Activated CD4-positive, alpha-beta T cell treated with anti-CD3 and anti-CD28 coated beads, Interleukin-2, amount 50 U/mL, for 1 hour (primary cell): ENCODE measurements around the gene AP5Z1.

Source experiments
- DNase-seq: peaks from one replicate; pipeline ENCODE4 v3.0.0-alpha.2; 2020

The AP5Z1 gene

DNA sequence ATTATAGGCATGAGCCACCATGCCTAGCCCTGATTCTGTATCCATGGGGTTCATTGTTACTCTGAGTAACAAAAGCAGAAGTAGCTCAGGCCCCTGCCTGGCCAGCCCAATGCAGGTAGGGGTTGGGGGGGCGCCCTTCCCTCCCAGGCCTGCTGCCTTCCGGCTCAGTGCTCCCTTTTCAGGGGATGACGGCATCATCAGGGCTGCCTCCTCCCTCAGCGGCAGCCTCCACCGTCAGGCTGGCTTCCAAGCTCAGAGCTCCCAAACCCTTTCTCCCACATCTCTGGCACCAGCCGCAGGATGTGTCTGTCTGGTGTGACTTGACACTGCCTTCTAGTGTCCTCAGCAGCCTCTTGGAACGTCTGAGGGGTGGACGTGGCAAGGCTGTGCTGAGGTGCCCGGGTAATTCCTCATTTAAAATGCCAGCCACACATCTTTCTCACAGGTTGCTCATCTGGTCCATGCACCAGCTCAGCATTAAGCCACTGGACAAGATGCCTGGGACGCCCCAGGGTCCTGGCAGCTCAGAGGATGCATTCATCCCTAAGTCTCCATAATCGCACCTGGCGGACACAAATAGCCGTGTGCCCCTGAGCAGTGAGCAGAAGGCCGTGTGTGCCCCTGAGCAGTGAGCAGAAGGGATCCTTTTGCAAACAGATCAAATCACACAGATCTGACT lies 48.2 kb downstream of the AP5Z1 start:
- DNase-seq: no peak

DNA sequence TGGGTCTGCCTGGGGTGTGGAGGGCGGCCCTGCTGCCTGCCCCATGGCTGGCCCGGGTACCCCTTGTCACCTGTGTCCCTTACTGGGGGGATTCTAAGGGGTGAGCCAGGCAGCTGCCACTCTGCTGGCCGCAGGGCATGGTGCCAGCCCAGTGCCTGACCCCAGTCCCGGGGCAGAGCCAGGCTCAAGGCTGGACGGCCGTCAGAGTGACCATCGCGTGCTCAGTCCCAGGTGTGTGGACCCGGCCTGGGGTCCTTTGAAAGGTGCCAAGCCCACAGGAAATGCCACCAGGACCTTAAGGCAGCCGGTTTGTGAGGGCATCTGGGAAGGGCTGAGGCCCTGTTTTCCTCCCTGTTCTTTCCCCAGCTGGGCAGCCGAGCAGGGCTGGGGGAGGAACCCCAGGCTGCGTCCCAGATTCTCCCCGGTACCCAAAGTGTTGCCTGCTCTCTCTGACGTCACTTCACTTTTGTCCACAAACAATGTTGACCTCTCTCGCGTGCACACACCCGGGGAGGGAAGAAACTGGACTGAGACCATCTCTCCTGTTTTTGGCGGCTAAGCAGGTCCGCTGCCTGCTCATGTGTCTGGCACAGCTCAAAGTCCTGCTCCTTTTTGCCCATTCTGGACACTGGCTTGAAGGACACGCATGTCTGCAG lies 48.8 kb downstream of the AP5Z1 start:
- no peak for DNase-seq

DNA sequence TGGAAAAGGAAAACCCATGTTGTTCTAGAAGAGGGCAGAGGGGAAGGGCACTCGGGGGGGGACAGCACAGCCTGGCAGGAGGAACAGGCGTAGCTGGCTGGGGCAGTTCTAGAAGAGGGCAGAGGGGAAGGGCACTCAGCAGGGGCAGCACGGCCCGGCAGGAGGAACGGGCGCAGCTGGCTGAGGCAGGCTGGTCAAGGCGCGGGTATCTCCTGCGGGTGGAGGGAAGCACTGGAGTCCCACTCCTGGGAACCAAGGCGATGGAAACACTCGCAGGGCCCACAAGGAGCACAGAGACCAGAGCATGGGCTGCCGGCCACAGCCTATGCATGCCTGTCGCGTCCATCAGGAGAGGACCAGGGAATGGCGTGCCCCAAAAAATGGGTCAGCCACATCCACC lies 49.7 kb downstream of the AP5Z1 start:
- DNase-seq: no peak

DNA sequence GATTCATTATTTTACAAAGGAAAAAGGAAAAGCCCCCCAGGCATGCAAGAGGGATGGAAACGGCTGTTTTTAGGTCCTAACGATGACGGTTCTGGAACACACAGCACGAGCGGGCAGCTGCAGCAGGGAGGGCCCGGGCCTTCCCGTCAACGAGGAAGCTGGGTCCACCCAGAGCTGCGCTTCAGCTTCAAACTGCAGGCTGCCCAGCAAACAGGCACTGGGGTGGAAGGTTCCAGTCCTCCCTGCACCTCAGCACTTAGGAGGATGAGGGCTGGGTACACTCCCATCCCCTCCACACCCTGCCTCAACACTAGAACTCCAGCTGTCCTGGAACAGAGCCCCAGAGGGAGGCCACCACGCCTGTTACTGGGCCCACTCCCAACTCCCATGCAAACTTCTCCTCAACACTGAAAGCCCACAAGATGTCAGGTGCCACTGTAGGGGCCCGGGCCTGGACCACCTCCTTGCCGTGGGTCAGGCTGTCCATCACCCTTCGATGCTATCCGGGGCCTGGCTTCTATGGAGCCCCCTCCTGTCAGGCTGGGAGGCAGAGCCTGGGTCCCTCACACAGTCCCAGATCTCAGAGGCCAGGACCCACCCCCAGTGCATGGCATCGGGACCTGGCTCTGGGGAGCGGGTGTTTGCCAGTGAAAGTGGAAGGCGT lies 53.4 kb downstream of the AP5Z1 start:
- no peak for DNase-seq

DNA sequence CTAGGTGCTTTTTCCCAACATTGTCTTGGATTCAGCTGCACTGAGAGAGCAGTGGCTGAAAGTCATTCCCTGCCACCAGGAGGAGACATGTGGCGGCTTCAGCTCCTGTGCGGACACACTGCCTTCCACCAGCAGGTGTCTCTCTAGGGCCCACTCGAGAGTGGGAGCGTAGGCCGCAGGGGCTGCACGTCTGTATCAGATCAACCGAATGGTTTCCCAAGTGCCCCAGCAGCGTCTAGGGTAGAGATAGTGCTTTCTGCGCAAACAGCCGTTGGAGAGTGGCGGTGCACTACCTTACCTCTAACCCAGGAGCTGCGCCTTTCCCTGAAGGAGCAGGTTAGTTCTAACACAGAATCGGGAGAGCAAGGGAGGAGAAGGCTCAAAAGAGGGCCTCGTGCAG lies 54.8 kb downstream of the AP5Z1 start:
- peak; percentile 40 for DNase-seq

DNA sequence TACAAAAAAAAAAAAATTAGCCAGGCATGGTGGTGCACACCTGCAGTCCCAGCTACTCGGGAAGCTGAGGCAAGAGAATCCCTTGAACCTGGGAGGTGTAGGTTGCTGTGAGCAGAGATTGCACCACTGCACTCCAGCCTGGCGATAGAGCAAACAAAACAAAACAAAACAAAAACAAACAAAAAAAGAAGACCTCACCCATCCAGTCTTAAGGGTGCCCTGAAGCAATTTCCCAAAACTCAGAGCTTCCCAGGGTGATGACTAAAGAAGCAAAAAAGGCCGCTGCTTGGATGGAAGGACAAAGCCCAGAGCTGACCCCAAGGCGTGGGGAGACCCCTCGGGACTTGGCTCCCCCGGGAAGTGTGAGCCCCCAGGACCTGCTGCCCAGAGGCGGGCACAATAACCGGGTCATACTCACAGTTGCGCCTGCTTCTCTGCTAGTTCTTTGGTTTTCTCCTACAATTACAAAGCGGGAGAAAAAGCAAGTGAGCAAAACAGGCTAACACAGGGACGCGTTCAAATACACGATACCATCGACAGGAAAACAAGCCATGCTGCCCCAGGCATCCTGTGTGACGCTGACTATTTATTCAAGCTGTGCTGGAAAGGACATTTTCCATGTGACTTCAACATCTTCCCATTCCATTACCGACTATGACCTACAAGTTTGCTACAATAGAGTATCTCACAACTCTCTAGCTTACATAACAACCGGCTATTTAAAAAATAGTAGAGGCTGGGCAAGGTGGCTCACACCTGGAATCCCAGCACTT lies 56.5 kb downstream of the AP5Z1 start:
- DNase-seq: no peak

DNA sequence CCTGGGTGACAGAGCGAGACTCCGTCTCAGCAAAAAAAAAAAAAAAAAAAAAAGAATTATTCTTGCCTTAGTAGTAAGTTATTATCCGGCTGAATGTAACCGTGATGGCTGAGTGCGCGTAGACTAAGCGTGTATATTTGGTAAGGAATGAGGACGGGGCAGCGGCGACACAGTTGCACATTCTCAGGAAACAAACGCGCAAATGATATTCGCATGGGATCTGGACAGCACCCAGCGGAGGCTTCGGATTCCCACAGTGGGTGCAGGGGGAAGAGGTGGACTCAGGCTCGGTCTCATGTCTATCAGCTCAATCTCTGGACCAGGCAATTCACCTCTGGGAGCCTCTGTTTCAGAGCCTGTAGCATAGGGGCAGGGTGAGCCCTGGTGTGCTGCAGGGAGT lies 57.3 kb downstream of the AP5Z1 start:
- no peak for DNase-seq

DNA sequence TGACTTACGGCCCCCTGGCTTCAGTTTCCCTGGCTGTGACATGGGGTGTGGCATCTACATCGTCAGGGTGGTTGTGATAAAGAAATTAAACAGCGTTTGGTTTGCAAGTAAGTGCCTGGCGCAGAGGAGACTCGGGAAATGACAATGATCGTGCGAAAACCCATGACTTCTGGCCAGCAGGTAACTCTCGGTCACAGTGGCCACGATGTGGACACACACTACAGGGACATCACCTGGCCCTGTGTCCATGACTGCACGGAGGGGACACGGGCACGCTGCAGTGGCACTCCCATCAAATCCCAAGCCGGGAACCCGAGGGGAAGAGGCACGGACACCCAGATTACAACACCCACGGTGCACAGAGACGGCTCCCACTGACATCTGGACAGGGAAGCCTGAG lies 57.8 kb downstream of the AP5Z1 start:
- no peak for DNase-seq

DNA sequence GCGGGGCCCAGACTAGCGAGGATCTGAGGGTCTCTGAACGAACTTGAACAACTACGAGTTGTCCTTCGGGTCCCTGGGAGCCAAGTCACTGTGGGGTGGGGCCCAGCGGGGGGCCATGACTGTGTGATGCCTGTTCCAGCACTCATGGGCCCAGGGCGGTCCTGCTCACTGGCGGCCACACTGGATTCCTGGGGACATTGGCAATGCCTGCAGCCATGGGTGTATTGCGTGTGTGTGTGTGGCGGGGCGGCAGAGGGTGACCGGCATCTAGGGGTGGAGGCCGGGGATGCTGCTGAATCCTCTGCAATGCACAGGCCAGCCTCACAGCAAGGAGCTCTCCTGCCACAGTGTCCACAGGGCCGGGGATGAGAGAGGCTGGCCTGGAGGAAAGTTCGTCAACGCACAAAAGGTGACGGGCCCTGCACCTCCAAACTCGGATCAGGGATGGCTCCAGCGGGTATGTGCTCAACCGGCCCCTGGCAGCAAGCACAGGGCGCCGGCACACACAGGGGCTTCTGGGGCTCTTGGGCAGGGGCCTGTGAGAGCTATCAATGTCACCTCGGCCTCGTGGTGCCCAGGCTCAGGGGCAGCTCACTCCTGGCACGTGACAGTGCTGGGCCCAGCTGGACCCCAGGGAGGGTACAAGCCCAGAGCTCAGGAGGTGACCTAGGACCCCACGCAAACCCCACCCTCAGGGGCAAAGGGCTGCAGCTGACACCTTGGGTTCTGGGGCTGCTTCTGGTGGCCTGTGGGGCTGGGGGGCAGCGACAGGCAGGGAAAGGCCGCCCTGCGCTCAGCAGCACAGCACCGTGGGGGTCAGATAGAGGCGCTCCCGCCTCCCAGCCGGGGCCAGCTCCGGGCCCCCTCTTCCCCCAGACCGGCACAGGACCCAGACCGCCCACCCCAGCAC lies 58.5 kb downstream of the AP5Z1 start:
- DNase-seq: no peak

DNA sequence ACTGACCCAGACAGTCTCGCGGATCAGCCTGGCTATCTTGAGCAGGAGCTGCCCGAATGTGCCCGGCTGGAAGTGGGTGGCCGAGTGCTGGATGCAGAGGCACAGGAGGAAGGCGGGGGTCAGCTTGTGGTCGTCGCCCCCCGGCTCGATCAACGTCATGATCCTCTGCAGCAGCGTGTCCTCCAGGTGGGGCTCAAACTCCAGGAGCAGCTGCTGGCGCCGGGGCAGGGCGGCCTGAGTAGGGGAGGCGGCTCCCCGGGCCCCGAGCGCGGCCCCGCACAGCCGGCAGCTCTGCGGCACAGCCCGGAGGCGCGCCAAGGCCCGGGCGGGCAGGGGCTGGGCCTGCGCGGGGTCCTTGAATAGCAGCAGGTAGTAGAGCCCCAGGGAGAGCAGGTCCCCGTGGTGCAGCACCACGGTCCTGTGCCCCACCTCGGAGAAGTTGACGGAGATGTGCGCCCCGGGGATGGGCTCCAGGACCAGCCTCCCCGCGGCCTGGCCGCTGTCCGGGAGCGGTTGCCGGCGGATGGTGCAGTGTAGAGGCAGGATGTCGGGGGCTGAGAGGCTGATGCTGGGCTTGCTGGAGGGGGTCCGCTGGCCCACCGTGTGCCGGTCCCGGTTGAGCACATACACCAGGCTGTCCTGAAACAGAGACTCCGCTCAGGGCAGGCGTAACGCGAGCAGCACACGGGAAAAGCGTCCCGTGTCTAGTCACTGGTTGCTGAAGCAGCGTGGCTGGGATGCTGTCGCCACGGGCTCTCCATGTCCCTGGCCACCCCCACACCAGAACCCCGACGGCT lies 59.4 kb downstream of the AP5Z1 start:
- DNase-seq: no peak

DNA sequence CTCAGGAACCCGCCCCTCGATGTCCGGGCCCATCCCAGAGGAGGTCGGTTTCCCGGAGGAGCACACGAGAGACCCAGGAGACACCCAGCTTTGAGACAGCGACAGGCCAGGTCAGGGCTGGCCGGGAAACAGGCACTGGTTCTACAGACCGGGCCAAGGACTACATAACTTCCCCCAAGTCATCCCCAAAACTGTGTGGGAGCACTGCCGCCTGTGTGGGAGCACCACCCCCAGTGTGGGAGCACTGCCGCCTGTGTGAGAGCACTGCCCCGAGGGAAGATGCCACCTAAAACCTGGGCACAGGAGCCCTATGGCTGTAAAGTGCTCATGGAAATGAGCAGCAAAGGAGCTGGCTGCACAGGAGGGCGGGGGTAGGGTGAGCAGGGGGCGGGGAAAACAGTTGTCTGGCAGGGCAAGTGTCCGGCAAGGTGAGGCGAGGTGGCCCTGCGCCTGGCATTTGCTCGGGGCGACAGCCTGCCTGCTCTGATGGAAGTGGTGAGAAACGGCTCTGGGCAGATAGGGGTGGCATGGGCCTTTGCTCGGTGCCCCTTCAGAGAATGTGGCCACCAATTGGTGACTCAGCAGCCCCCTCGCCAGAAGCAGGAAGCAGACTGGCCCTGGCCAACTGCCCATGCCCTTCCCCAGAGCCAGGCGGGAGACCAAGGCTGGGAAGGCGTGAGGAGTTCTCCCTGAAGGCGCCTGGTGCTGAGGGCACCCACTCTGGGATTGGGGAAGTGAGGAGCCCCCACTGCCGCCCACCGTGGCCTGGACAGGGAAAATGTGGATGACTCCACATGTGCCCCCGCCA lies 60.2 kb downstream of the AP5Z1 start:
- no peak for DNase-seq

DNA sequence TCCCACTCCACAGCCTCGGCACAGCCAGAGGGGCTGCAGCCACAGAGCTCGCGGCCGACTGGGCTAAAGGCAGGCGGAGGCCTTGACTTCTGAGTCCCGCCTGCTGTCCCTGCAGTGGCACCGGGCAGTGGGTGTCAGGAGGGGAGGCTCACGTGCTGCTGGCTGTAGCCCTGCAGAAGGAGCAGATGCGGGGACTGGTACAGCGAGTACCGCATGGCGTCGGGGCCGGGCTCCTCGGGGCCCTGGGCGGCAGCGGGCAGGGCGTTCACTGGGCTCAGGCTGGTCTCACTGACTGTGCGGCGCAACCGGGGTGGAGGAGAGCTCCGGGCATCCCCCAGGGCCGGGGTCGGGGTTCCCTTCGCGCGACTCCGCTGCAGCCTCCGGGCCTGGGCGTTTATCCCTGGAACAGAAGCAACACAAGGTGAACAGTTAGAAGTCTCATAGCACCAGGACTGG lies 60.8 kb downstream of the AP5Z1 start:
- no peak for DNase-seq

DNA sequence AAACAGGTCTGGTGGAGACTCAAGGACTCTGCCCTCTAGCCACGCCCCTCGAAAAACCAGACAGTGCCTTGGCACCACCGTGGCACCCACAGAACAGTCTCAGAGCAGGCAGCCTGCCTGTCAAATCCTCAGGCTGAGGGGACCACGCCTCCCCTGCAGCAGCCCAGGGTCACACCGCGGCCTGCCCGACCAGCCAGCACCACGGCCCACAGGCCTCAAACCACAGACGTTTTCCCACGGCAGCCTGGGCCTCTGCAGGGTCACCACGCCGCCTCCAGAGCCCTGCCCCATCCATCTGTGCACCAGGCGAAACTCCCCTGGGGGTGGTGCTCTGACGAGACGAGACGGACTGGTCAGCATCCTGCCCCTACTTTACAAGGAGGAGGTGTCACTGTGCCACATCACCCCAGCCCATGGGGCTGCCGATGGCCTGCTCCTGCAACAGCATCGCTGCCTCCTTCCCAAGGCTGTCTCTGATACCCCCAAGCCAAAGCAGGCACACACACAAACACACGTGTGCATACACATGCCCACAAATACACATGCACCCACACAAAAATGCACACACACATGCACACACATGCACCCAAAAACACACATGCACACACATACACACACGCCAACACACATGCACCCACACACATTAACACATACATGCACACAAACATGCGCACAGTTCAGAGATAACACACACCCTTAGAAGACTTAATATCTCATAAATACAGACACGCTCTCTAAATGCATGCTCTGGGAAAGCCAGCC lies 61.8 kb downstream of the AP5Z1 start:
- DNase-seq: no peak

DNA sequence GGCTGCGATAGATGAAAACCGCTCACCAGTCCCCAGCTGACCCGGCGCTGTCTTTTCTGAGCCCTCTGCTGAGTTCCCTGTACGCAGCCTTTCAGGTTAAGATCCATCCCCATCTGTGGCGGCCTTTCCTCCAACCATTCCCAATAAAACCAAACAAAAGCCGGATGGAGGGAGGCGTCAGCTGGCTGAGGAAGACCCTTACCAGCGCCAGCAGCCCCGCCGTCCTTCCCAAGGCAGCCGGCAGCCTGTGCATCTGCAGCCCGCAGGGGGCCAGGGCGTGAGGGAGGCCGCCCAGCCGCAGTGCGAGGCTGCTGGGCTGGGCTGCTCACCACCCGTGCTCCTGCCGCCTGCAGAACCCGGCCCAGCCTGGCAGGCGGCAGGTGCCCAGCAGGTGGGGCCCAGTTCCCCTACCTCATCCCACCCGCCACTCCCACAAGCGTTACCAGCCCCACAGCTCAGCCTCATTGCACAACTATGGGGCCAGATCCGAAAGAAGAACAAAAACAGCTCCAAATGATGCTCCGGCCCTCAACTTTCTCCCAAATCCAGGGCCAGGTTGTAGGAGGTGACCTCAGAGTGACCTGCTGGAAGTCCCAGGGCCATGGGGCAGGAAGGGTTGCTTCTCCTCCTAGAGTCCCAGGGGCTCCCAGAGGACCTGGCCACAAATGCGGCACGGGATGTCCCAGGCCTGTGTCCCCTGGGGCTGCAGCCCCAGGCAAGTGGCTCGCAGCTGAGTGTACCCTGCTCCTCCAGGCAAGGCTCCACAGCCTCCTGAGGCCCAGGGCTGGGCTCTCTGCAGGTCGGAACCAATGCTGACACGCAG lies 62.6 kb downstream of the AP5Z1 start:
- no peak for DNase-seq

DNA sequence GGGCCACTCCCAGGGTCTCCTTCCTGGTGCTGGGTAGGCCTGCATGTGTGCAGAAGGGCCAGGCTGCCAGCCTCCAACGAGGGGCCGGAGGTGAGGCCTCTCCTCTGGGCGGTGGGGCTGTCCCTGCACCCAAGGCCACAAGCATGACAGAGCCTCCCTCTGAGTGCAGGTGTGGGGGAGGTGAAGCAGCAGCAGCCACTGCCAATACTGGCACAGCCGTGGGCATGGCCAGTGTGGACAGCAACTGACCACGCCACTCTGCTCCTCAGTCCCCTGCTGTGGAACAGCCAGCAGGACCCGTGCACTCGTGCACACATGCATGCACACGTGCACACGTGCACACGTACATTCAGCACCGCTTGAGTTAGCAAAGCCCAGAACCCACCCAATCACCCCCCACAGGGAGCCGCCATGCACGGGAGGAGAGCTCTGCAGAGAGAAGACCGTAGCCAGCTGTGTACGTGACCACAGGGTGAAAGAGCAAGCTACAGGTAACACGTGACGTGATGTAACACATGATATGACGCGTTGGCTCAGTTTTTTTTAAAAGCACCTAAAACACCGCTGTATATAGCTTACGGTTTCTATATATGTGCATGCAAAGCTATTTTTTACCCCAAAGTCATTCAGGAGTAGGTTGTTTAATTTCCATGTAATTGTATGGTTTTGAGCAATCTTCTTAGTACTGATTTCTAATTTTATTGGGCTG lies 63.4 kb downstream of the AP5Z1 start:
- DNase-seq: no peak

DNA sequence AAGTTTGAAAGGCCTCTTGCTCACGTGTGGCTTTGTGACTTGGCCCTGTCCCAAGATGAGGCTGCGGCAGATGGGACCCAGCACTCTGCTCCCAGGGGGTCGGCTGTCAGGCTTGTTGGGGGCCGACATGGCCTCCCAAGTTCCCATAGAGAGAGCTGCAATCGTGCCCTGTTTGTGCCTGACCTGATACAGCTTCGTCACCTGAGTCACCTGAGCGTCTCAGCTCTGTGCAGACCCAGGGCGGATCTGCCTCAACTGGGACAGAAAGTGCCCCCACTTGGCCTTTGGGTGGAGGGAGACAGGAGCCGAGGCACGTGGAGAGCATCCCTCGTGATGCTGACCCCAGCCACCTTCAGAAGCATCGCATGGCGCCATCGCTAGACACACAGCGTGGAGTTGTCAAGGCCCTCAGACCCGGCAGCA lies 64.7 kb downstream of the AP5Z1 start:
- DNase-seq: no peak
